SK-N-SH (cell line): Measurements from ENCODE around the gene ABLIM2. TPM values are rescaled to one million over a fixed set of nuclear protein-coding genes. Genes with fewer than 3 reads are reported as not detected.

Experiments used
- CTCF ChIA-PET: fragments of 300-600, 350-600 bp; formaldehyde crosslinking; extraction: SDS; loops from one replicate; lab custom pipeline; 2021; lab: Yijun Ruan, JAX
- POLR2A ChIA-PET: fragments of 350-600 bp; sonication (Branson Sonifier 250); formaldehyde crosslinking; extraction: SDS; loops from one replicate; lab custom pipeline; 2020; ENCODE audit warnings: antibody characterized with exemption, inconsistent platforms; lab: Yijun Ruan, JAX
- DNase-seq: peaks from one replicate; pipeline ENCODE4 v3.0.0; 2012
- H2AFZ ChIP-seq: fragments of 200-600 bp; sonication (generic); 2 replicates; pipeline ENCODE4 v1.8.1; 2016; ENCODE audit warnings: antibody characterized with exemption, mild to moderate bottlenecking, low read depth
- H3F3A ChIP-seq: fragments of 200-600 bp; sonication (generic); replicated peaks from 2 replicates; pipeline ENCODE3; 2016; ENCODE audit warnings: antibody characterized with exemption, mild to moderate bottlenecking; ENCODE audit not compliant: insufficient read depth
- H3K27ac ChIP-seq, 2 experiments: fragments of 200-500 bp in 1 of 2; fragments of 200-600 bp in 1 of 2; sonication (Bioruptor generic) in 1 of 2; sonication (generic), shearing (Covaris generic) in 1 of 2; 2 replicates each; pipeline versions ENCODE4 v1.5.1 to v1.6.1; 2014 to 2016; ENCODE audit warnings: low read depth in 2 of 2, inconsistent platforms in 1 of 2, low read length in 1 of 2, mild to moderate bottlenecking in 1 of 2, mixed read lengths in 1 of 2
- H3K27me3 ChIP-seq: fragments of 200-600 bp; sonication (generic), shearing (Covaris generic); 2 replicates; pipeline ENCODE4 v1.6.1; 2016; ENCODE audit warnings: mixed run types; ENCODE audit not compliant: insufficient read depth
- H3K36me3 ChIP-seq, 2 experiments: fragments of 200-500 bp in 1 of 2; fragments of 200-600 bp in 1 of 2; sonication (Bioruptor generic) in 1 of 2; sonication (generic) in 1 of 2; replicated peaks in 1 of 2; 2 replicates each; pipeline versions ENCODE3 to v1.5.1; 2014 to 2016; ENCODE audit warnings: low read length in 1 of 2, mild to moderate bottlenecking in 1 of 2; ENCODE audit not compliant: insufficient read depth in 2 of 2, control insufficient read depth in 1 of 2
- H3K4me1 ChIP-seq, 2 experiments: fragments of 200-500 bp in 1 of 2; fragments of 200-600 bp in 1 of 2; sonication (Bioruptor generic) in 1 of 2; sonication (generic), shearing (Covaris generic) in 1 of 2; 2 replicates each; pipeline versions ENCODE4 v1.5.1 to v1.6.1; 2014 to 2016; ENCODE audit warnings: low read depth in 1 of 2, low read length in 1 of 2, mixed run types in 1 of 2; ENCODE audit not compliant: insufficient read depth in 2 of 2, control insufficient read depth in 1 of 2
- H3K4me2 ChIP-seq: fragments of 200-600 bp; sonication (generic), shearing (Covaris generic); 2 replicates; pipeline ENCODE4 v1.6.1; 2017; ENCODE audit warnings: mixed run types
- H3K4me3 ChIP-seq, 2 experiments: fragments of 200-500 bp in 1 of 2; fragments of 200-600 bp in 1 of 2; sonication (Bioruptor generic) in 1 of 2; sonication (generic), shearing (Covaris generic) in 1 of 2; 2 replicates each; pipeline versions ENCODE4 v1.5.1 to v1.8.1; 2014 to 2016; ENCODE audit warnings: low read depth in 2 of 2, inconsistent platforms in 1 of 2, low read length in 1 of 2, mild to moderate bottlenecking in 1 of 2, mixed read lengths in 1 of 2, moderate library complexity in 1 of 2
- H3K79me2 ChIP-seq: fragments of 200-600 bp; sonication (generic); 2 replicates; pipeline ENCODE4 v1.8.1; 2017; ENCODE audit warnings: mild to moderate bottlenecking; ENCODE audit not compliant: insufficient read depth
- H3K9ac ChIP-seq: fragments of 200-600 bp; sonication (generic); 2 replicates; pipeline ENCODE4 v1.6.1; 2017; ENCODE audit warnings: mixed run types
- H3K9me2 ChIP-seq: fragments of 200-600 bp; sonication (generic); 2 replicates; pipeline ENCODE4 v1.6.1; 2017; ENCODE audit warnings: mixed run types
- H3K9me3 ChIP-seq: fragments of 200-600 bp; sonication (generic); 2 replicates; pipeline ENCODE4 v1.6.1; 2017; ENCODE audit warnings: mixed run types, mild to moderate bottlenecking, moderate library complexity
- H4K20me1 ChIP-seq: fragments of 200-600 bp; sonication (generic); 2 replicates; pipeline ENCODE4 v1.6.1; 2017; ENCODE audit warnings: mild to moderate bottlenecking, mixed run types; ENCODE audit not compliant: insufficient read depth
- CHD2 ChIP-seq: fragments of 150-350 bp; IDR thresholded peaks from 2 replicates; pipeline ENCODE4 v1.6.1; 2018; ENCODE audit warnings: low read length; ENCODE audit not compliant: partially characterized antibody
- EP300 ChIP-seq, 2 experiments: IDR thresholded peaks; 2 replicates each; pipeline versions ENCODE4 v1.4.0 to v1.6.1; 2012; ENCODE audit warnings: borderline replicate concordance in 1 of 2, low read depth in 1 of 2, low read length in 1 of 2
- FOSL2 ChIP-seq: IDR thresholded peaks from 2 replicates; pipeline ENCODE4 v1.4.0; 2012; ENCODE audit warnings: low read depth, mild to moderate bottlenecking, moderate library complexity, borderline replicate concordance
- FOXM1 ChIP-seq: IDR thresholded peaks from 2 replicates; pipeline ENCODE4 v1.4.0; 2012; ENCODE audit warnings: low read depth, mild to moderate bottlenecking
- GABPA ChIP-seq: IDR thresholded peaks from 2 replicates; pipeline ENCODE4 v1.4.0; 2012; ENCODE audit warnings: low read depth, mild to moderate bottlenecking
- GATA2 ChIP-seq: sonication (generic); formaldehyde crosslinking; IDR thresholded peaks from 2 replicates; pipeline ENCODE4 v1.5.0; 2020; ENCODE audit warnings: mild to moderate bottlenecking, missing genetic modification reagents
- JUND ChIP-seq: IDR thresholded peaks from 2 replicates; pipeline ENCODE4 v1.4.0; 2012
- MAX ChIP-seq: IDR thresholded peaks from 2 replicates; pipeline ENCODE4 v1.4.0; 2012; ENCODE audit warnings: low read depth
- MEF2A ChIP-seq: IDR thresholded peaks from 2 replicates; pipeline ENCODE4 v1.4.0; 2012; ENCODE audit warnings: low read depth, borderline replicate concordance
- NRF1 ChIP-seq: IDR thresholded peaks from 2 replicates; pipeline ENCODE4 v1.6.1; 2012; ENCODE audit warnings: low read depth, mild to moderate bottlenecking, low read length
- POLR2AphosphoS5 ChIP-seq: IDR thresholded peaks from 2 replicates; pipeline ENCODE4 v1.6.1; 2012; ENCODE audit warnings: low read depth, low read length
- RAD21 ChIP-seq: IDR thresholded peaks from 2 replicates; pipeline ENCODE4 v1.6.1; 2012; ENCODE audit warnings: mild to moderate bottlenecking, low read length
- RXRA ChIP-seq: IDR thresholded peaks from 2 replicates; pipeline ENCODE4 v1.4.0; 2012; ENCODE audit warnings: low read depth, mild to moderate bottlenecking, borderline replicate concordance
- SIN3A ChIP-seq: IDR thresholded peaks from 2 replicates; pipeline ENCODE4 v1.6.1; 2012; ENCODE audit warnings: low read depth, mild to moderate bottlenecking, low read length, moderate library complexity, borderline replicate concordance
- TAF1 ChIP-seq: IDR thresholded peaks from 2 replicates; pipeline ENCODE4 v1.6.1; 2012; ENCODE audit warnings: low read depth, mild to moderate bottlenecking, low read length, moderate library complexity, borderline replicate concordance
- TCF12 ChIP-seq: IDR thresholded peaks from 2 replicates; pipeline ENCODE4 v1.4.0; 2012
- TEAD4 ChIP-seq: IDR thresholded peaks from 2 replicates; pipeline ENCODE4 v1.4.0; 2012; ENCODE audit warnings: mild to moderate bottlenecking, borderline replicate concordance; ENCODE audit not compliant: insufficient read depth
- ZBTB33 ChIP-seq: IDR thresholded peaks from 2 replicates; pipeline ENCODE4 v1.4.0; 2012; ENCODE audit warnings: low read depth, borderline replicate concordance
- WGBS: methylation state at CpG from one replicate; pipeline ENCODE4 v1.1.6; 2017; ENCODE audit warnings: low lambda C conversion rate; 5-methylcytosine and 5-hydroxymethylcytosine counted together
- polyA plus RNA-seq, 3 experiments: library from polyadenylated mRNA; depleted of rRNA; stranded (reverse); fragments of >200 nt; gene quantifications; 2 replicates each; pipeline ENCODE4 v1.2.3, GENCODE V29; 2012

ABLIM2 gene
- polyA plus RNA-seq, 1 of the 3 experiments (the other 2 are of a cell fraction) = 0.53 TPM

- Histone ChIP-seq H3K9ac (no peak overlapping the region), H3K4me2 (no peak overlapping the region), H3K79me2 (no peaks in the 10 kb centered on the region), H2AFZ (no peak overlapping the region), H3K9me2 (no peaks in the 10 kb centered on the region), H3F3A (no peaks in the 10 kb centered on the region), H4K20me1 (no peaks in the 10 kb centered on the region), H3K4me1 (peaks cover 0 to 19% of the 10 kb centered on the region in 2 experiments; a peak in 1 of 4 replicates), H3K4me3 (no peak overlapping the region), H3K27ac (no peak overlapping the region), H3K36me3 (no peaks in the 10 kb centered on the region), H3K9me3 (no peaks in the 10 kb centered on the region), H3K27me3 (no peaks in the 10 kb centered on the region)
- POLR2A ChIA-PET = no interaction called here
- no peak for DNase-seq
- CTCF ChIA-PET = interaction anchor here (1.5 kb wide), 1 partner anchor 40 kb away, joined by 3 read pairs; no protein-coding TSS in a partner anchor
- 73% methylated on average over 10 of the region's 11 CpGs for WGBS
- TF ChIP-seq GABPA (no peak), EP300 (IDR thresholded peaks at IDR 0.05; ENCODE audit: borderline replicate concordance in 1 of 2, low read depth in 1 of 2, low read length in 1 of 2) (no peak), CHD2 (no peak), RAD21 (no peak), TCF12 (no peak), GATA2 (CRISPR knock-in tag) (no peak), RXRA (no peak), ZBTB33 (no peak), FOSL2 (no peak), TAF1 (no peak), SIN3A (no peak), FOXM1 (no peak), POLR2AphosphoS5 (no peak), JUND (no peak), NRF1 (no peak), MEF2A (no peak)
Measured at GRCh38 chr4:8078109-8078494, 80.5 kb downstream of the ABLIM2 start.

- no peak for DNase-seq
- Histone ChIP-seq H3K4me1 (peaks cover 0 to 23% of the 10 kb centered on the region in 2 experiments; a peak in 1 of 4 replicates), H3K9me3 (no peaks in the 10 kb centered on the region), H3F3A (no peaks in the 10 kb centered on the region), H3K4me3 (no peak overlapping the region), H3K9ac (no peak overlapping the region), H3K79me2 (no peaks in the 10 kb centered on the region), H3K27ac (no peak overlapping the region), H3K36me3 (no peaks in the 10 kb centered on the region), H3K9me2 (no peaks in the 10 kb centered on the region), H4K20me1 (no peaks in the 10 kb centered on the region), H3K4me2 (no peak overlapping the region), H3K27me3 (no peaks in the 10 kb centered on the region), H2AFZ (no peak overlapping the region)
- ChIA-PET POLR2A (no interaction called here), CTCF (interaction anchor here (1.5 kb wide), 1 partner anchor 40 kb away, joined by 3 read pairs; no protein-coding TSS in a partner anchor)
- WGBS = 79% methylated on average over 16 of the region's 23 CpGs
- TF ChIP-seq MAX (no peak), TEAD4 (no peak), TAF1 (no peak)
Measured at GRCh38 chr4:8077181-8078108, 81.2 kb downstream of the ABLIM2 start.
